D721Med (cell line): ENCODE data around the gene SRRM2.

Source experiments
- DNase-seq: peaks from one replicate; pipeline ENCODE4 v3.0.0; 2011; ENCODE audit warnings: low spot score; ENCODE audit not compliant: insufficient read length
- FAIRE-seq: peaks from 2 replicates; lab custom pipeline; 2011; peaks lifted over from hg19 to GRCh38; lab: Jason Lieb, UNC
- TF ChIP-seq, protein P1 (sequence below): IDR thresholded peaks from 2 replicates; pipeline ENCODE4 v1.5.1; 2012; ENCODE audit warnings: mild to moderate bottlenecking, control low read depth; ENCODE audit not compliant: insufficient read depth; ENCODE audit errors: missing control alignments

SRRM2 gene

GRCh38 chr16:2736476-2737237, 15.8 kb upstream of the SRRM2 start:
- TF ChIP-seq, protein P1, sequence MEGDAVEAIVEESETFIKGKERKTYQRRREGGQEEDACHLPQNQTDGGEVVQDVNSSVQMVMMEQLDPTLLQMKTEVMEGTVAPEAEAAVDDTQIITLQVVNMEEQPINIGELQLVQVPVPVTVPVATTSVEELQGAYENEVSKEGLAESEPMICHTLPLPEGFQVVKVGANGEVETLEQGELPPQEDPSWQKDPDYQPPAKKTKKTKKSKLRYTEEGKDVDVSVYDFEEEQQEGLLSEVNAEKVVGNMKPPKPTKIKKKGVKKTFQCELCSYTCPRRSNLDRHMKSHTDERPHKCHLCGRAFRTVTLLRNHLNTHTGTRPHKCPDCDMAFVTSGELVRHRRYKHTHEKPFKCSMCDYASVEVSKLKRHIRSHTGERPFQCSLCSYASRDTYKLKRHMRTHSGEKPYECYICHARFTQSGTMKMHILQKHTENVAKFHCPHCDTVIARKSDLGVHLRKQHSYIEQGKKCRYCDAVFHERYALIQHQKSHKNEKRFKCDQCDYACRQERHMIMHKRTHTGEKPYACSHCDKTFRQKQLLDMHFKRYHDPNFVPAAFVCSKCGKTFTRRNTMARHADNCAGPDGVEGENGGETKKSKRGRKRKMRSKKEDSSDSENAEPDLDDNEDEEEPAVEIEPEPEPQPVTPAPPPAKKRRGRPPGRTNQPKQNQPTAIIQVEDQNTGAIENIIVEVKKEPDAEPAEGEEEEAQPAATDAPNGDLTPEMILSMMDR: no peak
- no peak for FAIRE-seq
- no peak for DNase-seq

GRCh38 chr16:2737238-2737605, 15.2 kb upstream of the SRRM2 start:
- TF ChIP-seq, protein P1: no peak
- DNase-seq (no peak), FAIRE-seq (no peak)

DNA sequence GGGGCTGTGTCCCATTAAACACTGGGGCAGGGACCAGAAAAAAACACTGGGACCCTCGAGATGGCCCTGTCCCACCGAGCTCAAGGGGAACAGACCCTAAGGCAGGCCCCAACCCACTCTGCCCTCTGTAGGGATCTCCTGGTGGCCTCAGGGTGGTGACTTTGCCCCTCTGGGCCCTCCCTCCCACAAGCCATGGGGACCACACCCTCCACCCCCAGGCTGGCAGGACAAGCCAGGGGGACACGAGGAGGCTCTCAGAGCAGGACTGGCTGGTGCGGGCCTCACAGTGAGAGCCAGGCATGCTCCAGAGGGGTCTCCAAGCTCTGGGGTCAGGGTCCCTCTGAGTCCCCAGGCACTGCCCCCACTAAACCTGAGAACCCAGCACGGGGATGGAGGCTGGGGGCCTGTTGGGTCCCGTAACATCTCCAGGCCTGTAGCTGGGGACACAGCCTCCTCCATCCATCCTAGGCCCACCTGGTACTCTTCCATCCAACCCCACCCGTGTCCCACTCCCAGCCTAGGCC, 14.5 kb upstream of the SRRM2 start:
- TF ChIP-seq, protein P1: no peak
- no peak for FAIRE-seq
- no peak for DNase-seq

- FAIRE-seq: no peak
- TF ChIP-seq, protein P1: no peak
- no peak for DNase-seq
These were observed 13.8 kb upstream of the SRRM2 start for GRCh38 chr16:2738615-2739014.

DNA sequence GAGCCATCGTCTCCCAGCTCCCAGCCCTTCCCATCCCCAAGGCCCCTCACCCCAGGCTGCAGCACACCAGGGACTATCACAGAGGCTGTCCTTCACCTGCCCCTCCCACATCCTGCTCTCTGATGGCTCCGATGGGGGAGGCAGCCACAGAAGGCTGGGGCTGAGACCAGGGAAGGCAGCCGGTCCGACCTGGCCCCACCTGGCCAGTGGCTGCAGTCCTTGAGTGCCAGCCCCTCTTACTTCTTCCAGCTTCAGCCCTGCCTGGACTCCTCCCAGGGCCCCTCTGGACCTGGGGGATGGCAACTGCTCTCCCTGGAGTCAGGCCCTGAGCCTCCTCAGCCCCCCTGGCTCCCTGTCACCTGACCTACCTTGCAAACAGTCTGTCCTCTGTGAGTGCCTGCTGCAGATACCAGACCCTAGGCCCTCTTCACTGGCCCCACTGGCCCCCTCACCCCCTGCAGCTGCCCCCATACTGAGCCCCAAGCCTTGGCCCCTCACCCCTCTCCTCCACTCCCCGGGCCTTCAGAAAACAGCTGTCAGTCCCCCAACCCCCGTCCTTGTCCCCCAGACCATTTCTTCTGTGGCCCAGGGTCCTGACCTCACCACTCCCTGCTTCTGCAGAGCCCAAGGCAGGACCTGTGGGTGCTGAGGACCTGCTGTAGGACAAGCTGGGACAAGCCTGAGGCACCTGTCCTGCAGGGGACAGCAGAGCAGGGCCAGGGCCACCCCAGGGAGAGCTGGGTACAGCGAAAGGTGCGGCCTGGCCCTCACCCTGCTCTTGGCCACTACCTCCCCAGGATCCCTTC, 12.6 kb upstream of the SRRM2 start:
- TF ChIP-seq, protein P1: no peak
- no peak for DNase-seq
- FAIRE-seq: no peak

- TF ChIP-seq, protein P1: no peak
- FAIRE-seq (no peak), DNase-seq (no peak)
These were observed 12.0 kb upstream of the SRRM2 start for GRCh38 chr16:2740476-2740875.
